HepG2 (cell line): ENCODE results near the gene PUS3. TPM values are rescaled to one million over a fixed set of nuclear protein-coding genes. Genes with fewer than 3 reads are reported as not detected.
A peak's percentile ranks its signal among the peaks of the same experiment; 100 is the strongest.

ENCODE experiments used
- CCAR2 ChIP-seq: fragments of 200-400 bp; formaldehyde crosslinking; optimal IDR thresholded peaks from 2 replicates; pipeline ENCODE3; 2018; ENCODE audit warnings: low read depth, mild to moderate bottlenecking, low read length, moderate library complexity
- ELK4 ChIP-seq: sonication (generic); formaldehyde crosslinking; IDR thresholded peaks from 2 replicates; pipeline ENCODE4 v1.9.0; 2021; ENCODE audit warnings: missing genetic modification reagents, borderline replicate concordance
- ETV5 ChIP-seq: IDR thresholded peaks from 2 replicates; pipeline ENCODE4 v1.6.1; 2018; ENCODE audit warnings: missing biosample characterization, missing genetic modification reagents, inconsistent platforms, borderline replicate concordance
- FOXA1 ChIP-seq, 2 experiments: fragments of 450-650 bp in 1 of 2; sonication (generic) in 1 of 2; formaldehyde crosslinking in 1 of 2; IDR thresholded peaks; 2 replicates each; pipeline versions ENCODE4 v1.4.0 to v1.6.1; 2016 to 2020; ENCODE audit warnings: missing genetic modification reagents in 1 of 2
- FOXO1 ChIP-seq: sonication (generic); formaldehyde crosslinking; IDR thresholded peaks from 2 replicates; pipeline ENCODE4 v1.4.0; 2020; ENCODE audit warnings: missing genetic modification reagents
- GMEB1 ChIP-seq: sonication (generic); formaldehyde crosslinking; IDR thresholded peaks from 2 replicates; pipeline ENCODE4 v1.5.1; 2020; ENCODE audit warnings: missing genetic modification reagents, mild to moderate bottlenecking, borderline replicate concordance
- IKZF5 ChIP-seq: IDR thresholded peaks from 2 replicates; pipeline ENCODE4 v1.6.1; 2018; ENCODE audit warnings: missing genetic modification reagents, mild to moderate bottlenecking, missing compliant biosample characterization
- KAT8 ChIP-seq: IDR thresholded peaks from 2 replicates; pipeline ENCODE4 v1.6.1; 2016; ENCODE audit warnings: missing genetic modification reagents, missing compliant biosample characterization
- MIER2 ChIP-seq: IDR thresholded peaks from 2 replicates; pipeline ENCODE4 v1.6.1; 2016; ENCODE audit warnings: missing biosample characterization, missing genetic modification reagents
- NFE2L2 ChIP-seq: fragments of 150-350 bp; IDR thresholded peaks from 2 replicates; pipeline ENCODE4 v1.6.1; 2014; ENCODE audit warnings: low read length
- NFYC ChIP-seq: IDR thresholded peaks from 2 replicates; pipeline ENCODE4 v1.6.1; 2016; ENCODE audit warnings: missing genetic modification reagents, missing compliant biosample characterization
- NONO ChIP-seq, 2 experiments: fragments of 450-650 bp in 1 of 2; sonication (generic) in 1 of 2; formaldehyde crosslinking in 1 of 2; IDR thresholded peaks in 1 of 2; conservative IDR thresholded peaks in 1 of 2; 2 replicates each; pipeline versions ENCODE4 v1.6.1 to v1.8.0; 2017 to 2022; ENCODE audit warnings: mild to moderate bottlenecking in 1 of 2, missing genetic modification reagents in 1 of 2, moderate library complexity in 1 of 2
- RFXANK ChIP-seq: IDR thresholded peaks from 2 replicates; pipeline ENCODE4 v1.6.1; 2016
- SMC3 ChIP-seq: IDR thresholded peaks from 2 replicates; pipeline ENCODE4 v1.6.1; 2011; ENCODE audit warnings: low read length, improper control_type of control experiment
- U2AF1 ChIP-seq: fragments of 200-400 bp; formaldehyde crosslinking; optimal IDR thresholded peaks from 2 replicates; pipeline ENCODE3; 2017; ENCODE audit warnings: mild to moderate bottlenecking, low read depth, low read length
- ZBTB8A ChIP-seq: sonication (generic); formaldehyde crosslinking; IDR thresholded peaks from 2 replicates; pipeline ENCODE4 v1.4.0; 2020; ENCODE audit warnings: mild to moderate bottlenecking, low read depth, missing genetic modification reagents, borderline replicate concordance
- ZMYM3 ChIP-seq: sonication (generic); formaldehyde crosslinking; IDR thresholded peaks from 2 replicates; pipeline ENCODE4 v1.5.1; 2020; ENCODE audit warnings: mild to moderate bottlenecking, missing genetic modification reagents
- ZNF12 ChIP-seq: sonication (generic); formaldehyde crosslinking; IDR thresholded peaks from 2 replicates; pipeline ENCODE4 v1.5.0; 2020; ENCODE audit warnings: missing genetic modification reagents
- ZNF496 ChIP-seq: sonication (generic); formaldehyde crosslinking; IDR thresholded peaks from 2 replicates; pipeline ENCODE4 v1.8.1; 2023; ENCODE audit warnings: mild to moderate bottlenecking, moderate library complexity, missing genetic modification reagents; ENCODE audit not compliant: insufficient replicate concordance
- ZNF567 ChIP-seq: sonication (generic); formaldehyde crosslinking; IDR thresholded peaks from 2 replicates; pipeline ENCODE4 v1.8.1; 2023; ENCODE audit warnings: mild to moderate bottlenecking, missing genetic modification reagents, borderline replicate concordance
- ZNF850 ChIP-seq: sonication (generic); formaldehyde crosslinking; conservative IDR thresholded peaks from 2 replicates; pipeline ENCODE4 v1.9.0; 2021; ENCODE audit warnings: mild to moderate bottlenecking, missing genetic modification reagents
- ZSCAN9 ChIP-seq: IDR thresholded peaks from 2 replicates; pipeline ENCODE4 v1.6.1; 2016; ENCODE audit warnings: borderline replicate concordance
- polyA plus RNA-seq, 8 experiments: library from polyadenylated mRNA; depleted of rRNA in 3 of 8; stranded (reverse) in 7 of 8; unstranded in 1 of 8; fragments of >200 nt; fragmentation: Illumina TruSeq in 4 of 8; extraction: Trizol in 4 of 8; gene quantifications; 2 replicates each; pipeline versions ENCODE4 v1.2.1 to v1.2.3, GENCODE V29; 2011 to 2016; ENCODE audit warnings: low read depth in 4 of 8, missing spikeins in 1 of 8, mixed read lengths in 1 of 8; ENCODE audit not compliant: insufficient read depth in 1 of 8
- total RNA-seq, 5 experiments: library from RNA; depleted of rRNA; stranded (reverse); fragments of >200 nt; fragmentation: Illumina TruSeq; extraction: Trizol; gene quantifications; 2 replicates each; pipeline ENCODE4 v1.2.3, GENCODE V29; 2016; ENCODE audit warnings: low read depth in 1 of 5

Gene PUS3
- total and polyA plus RNA-seq, 2 of the 13 experiments (the other 11 are each of a cell fraction or from before 2014, with no cell fraction given): 6.0 to 18.2 TPM

GRCh38 chr11:125925247-125925740 is 22.3 kb upstream of the PUS3 start (continued):
- TF ChIP-seq NONO (IDR thresholded peaks at IDR 0.05) (no peak), NONO (CRISPR knock-in tag; conservative IDR thresholded peaks at IDR 0.05) (peak; percentile 65; the same call in 1 of the 2 replicates), ZMYM3 (CRISPR knock-in tag) (peak; percentile 47; the same call in 1 of the 2 replicates), ZNF850 (CRISPR knock-in tag) (no peak), NFYC (CRISPR knock-in tag) (no peak), GMEB1 (no peak), CCAR2 (no peak), ZNF12 (CRISPR knock-in tag) (0 out of 2 replicates have a peak, but pooled peaks have one; percentile 69), IKZF5 (CRISPR knock-in tag) (0 out of 2 replicates have a peak, but pooled peaks have one; percentile 35), ZNF496 (CRISPR knock-in tag) (no peak), ZNF567 (CRISPR knock-in tag) (0 out of 2 replicates have a peak, but pooled peaks have one; percentile 29), FOXA1 (IDR thresholded peaks at IDR 0.05) (no peak), FOXA1 (CRISPR knock-in tag; IDR thresholded peaks at IDR 0.05) (peak; percentile 60), ZSCAN9 (CRISPR knock-in tag) (peak; percentile 67; the same call in 1 of the 2 replicates), ELK4 (CRISPR knock-in tag) (no peak), ETV5 (CRISPR knock-in tag) (peak; percentile 60; the same call in 1 of the 2 replicates), FOXO1 (CRISPR knock-in tag) (peak; percentile 77), SMC3 (peak; percentile 28; the same call in 1 of the 2 replicates), MIER2 (CRISPR knock-in tag) (peak; percentile 41; the same call in 1 of the 2 replicates), U2AF1 (no peak), KAT8 (peak; percentile 71), RFXANK (CRISPR knock-in tag) (0 out of 2 replicates have a peak, but pooled peaks have one; percentile 71), ZBTB8A (CRISPR knock-in tag) (no peak), NFE2L2 (no peak)
